HG02938 (cell line): ENCODE results near the gene PRAMEF20.

Experiments
- ATAC-seq: cut with Tn5 transposase; IDR thresholded peaks from one replicate; pipeline ENCODE4 v1.9.1; 2021; ENCODE audit warnings: mild to moderate bottlenecking, moderate library complexity; ENCODE audit not compliant: unreplicated experiment

Gene PRAMEF20

DNA sequence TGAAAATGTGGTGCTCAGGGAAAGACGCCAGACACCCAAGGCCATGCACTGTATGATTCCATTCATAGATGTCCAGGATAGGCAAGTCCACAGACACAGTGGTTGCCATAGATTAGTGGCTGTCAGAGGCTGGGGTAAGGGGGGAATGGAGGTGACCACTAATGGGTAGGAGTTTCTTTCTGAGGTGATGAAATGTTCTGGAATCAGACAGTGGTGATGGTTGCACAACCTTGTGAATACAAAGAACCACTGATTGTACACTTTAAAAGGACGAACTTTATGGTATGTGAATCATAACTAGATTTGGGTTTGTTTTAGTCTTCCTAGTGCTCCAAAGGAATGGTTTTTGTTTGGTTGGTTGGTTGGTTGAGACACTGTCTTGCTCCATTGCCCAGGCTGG, 51.7 kb downstream of the PRAMEF20 start:
- ATAC-seq, result no peak

DNA sequence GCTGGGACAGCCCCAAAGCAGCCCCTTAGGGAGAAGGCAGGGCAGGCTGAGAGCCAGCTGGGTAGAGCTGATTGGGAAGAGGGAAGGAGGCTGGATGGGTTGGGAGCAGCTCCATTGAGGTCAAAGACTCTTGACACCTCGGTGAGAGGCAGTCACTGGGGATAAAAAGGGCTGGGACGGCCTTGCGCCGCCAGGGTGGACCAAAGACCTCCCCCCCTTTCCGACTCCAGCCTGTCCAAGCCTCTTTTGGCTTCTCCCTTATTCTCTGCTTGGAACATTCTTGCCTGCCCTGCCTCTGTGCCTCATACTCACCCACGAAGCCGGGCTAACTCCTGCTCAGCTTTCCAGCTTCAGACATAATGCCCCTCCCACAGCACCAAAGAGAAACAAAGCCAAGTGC, 52.4 kb downstream of the PRAMEF20 start:
- ATAC-seq, result no peak

DNA sequence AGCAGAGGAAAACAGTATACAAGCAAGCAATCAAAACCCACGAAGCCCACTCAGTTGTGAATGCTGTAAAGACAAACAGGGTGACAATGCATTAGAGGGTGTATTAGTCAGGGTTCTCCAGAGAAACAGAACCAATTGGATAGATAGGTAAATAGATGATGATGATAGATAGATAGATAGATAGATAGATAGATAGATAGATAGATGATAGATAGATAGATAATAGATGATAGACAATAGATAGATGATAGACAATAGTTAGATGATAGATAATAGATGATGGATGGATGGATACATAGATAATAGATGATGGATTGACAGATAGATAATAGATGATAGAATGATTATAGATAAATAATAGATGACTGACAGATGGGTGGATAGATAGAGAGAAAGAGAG, 55.3 kb downstream of the PRAMEF20 start:
- no peak for ATAC-seq

DNA sequence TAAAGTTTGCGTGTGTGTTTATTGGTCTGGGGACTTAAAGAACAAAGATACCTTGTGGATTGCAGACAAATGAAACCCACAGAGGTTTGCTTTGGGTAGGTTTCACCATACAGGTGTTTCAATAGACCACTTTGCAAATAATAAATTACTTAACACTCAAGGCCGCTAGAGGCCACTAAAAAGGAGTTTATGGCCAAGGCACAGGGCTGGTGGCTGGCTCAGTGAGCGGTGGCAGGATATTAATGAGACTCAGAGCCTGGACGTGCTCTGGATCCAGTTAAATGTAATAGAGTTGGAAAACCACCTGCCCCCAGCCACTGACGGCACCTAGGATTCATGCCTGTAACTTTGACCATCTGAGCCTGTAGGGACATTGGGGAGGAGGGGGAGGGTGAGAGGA, 59.1 kb downstream of the PRAMEF20 start:
- no peak for ATAC-seq
